Progenitor cell of endocrine pancreas (in vitro differentiated cells): ENCODE measurements around the gene NUFIP2. TPM values are rescaled to one million over a fixed set of nuclear protein-coding genes. Genes with fewer than 3 reads are reported as not detected.

Experiments used
- DNase-seq: peaks from one replicate; pipeline ENCODE4 v3.0.0; 2021; ENCODE audit warnings: low spot score; ENCODE audit not compliant: unreplicated experiment
- H3K27ac Mint-ChIP-seq: 2 replicates; pipeline ENCODE4 v1.8.0; 2021; ENCODE audit warnings: mild to moderate bottlenecking, moderate library complexity, mixed read lengths
- H3K27me3 Mint-ChIP-seq: 2 replicates; pipeline ENCODE4 v1.8.0; 2021; ENCODE audit warnings: mixed read lengths
- H3K36me3 Mint-ChIP-seq: 2 replicates; pipeline ENCODE4 v1.8.0; 2022; ENCODE audit warnings: mixed read lengths; ENCODE audit not compliant: insufficient read depth
- H3K4me1 Mint-ChIP-seq: 2 replicates; pipeline ENCODE4 v1.8.0; 2021; ENCODE audit warnings: low read depth, mixed read lengths
- H3K4me3 Mint-ChIP-seq: 2 replicates; pipeline ENCODE4 v1.8.0; 2021; ENCODE audit warnings: low read depth, mild to moderate bottlenecking, moderate library complexity, mixed read lengths
- H3K9me3 Mint-ChIP-seq: 2 replicates; pipeline ENCODE4 v1.8.0; 2021; ENCODE audit warnings: low read depth, mixed read lengths
- total RNA-seq: library from RNA; stranded (reverse); gene quantifications from 2 replicates; pipeline ENCODE4 v1.2.1, GENCODE V29; 2021
- TF ChIP-seq, protein P1 (sequence below): fragments of 200-600 bp; sonication (generic); IDR thresholded peaks from one replicate; pipeline ENCODE4 v1.5.0; 2021; ENCODE audit warnings: antibody characterized with exemption, mild to moderate bottlenecking; ENCODE audit not compliant: unreplicated experiment

The NUFIP2 gene
- total RNA-seq, 1 donor from 2014 or later, result 50.8 TPM

DNA sequence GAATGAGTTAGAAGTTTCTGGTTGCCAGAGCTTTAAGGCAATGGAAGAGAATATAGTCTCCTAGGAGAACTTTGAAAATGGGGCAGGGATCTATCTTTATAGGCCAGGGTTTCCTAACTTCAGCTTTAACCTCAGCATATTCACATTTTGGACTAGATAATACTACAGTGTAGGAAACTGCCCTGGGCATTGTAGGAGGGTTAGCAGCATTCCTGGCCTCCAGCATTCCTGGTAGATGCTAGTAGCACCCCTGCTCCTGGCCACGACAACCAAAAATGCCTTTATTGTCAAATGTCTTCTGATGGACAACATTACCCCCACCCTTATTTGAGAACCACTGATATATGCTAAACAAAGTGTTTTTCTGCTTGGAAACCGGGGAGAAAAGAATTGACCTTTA lies 86.0 kb downstream of the NUFIP2 start:
- no peak overlapping the region for H3K4me3 Mint-ChIP-seq
- no peak for DNase-seq
- H3K36me3 Mint-ChIP-seq, result no peaks in the 10 kb centered on the region
- no peak overlapping the region for H3K27ac Mint-ChIP-seq
- H3K9me3 Mint-ChIP-seq, result no peaks in the 10 kb centered on the region
- TF ChIP-seq, protein P1, sequence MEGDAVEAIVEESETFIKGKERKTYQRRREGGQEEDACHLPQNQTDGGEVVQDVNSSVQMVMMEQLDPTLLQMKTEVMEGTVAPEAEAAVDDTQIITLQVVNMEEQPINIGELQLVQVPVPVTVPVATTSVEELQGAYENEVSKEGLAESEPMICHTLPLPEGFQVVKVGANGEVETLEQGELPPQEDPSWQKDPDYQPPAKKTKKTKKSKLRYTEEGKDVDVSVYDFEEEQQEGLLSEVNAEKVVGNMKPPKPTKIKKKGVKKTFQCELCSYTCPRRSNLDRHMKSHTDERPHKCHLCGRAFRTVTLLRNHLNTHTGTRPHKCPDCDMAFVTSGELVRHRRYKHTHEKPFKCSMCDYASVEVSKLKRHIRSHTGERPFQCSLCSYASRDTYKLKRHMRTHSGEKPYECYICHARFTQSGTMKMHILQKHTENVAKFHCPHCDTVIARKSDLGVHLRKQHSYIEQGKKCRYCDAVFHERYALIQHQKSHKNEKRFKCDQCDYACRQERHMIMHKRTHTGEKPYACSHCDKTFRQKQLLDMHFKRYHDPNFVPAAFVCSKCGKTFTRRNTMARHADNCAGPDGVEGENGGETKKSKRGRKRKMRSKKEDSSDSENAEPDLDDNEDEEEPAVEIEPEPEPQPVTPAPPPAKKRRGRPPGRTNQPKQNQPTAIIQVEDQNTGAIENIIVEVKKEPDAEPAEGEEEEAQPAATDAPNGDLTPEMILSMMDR, result no peak
- peaks cover 3% of the 10 kb centered on the region for H3K27me3 Mint-ChIP-seq
- no peaks in the 10 kb centered on the region for H3K4me1 Mint-ChIP-seq

Other genes starting within 250 kb of the NUFIP2 start
- gene MYO18A, start 113.8 kb downstream of the NUFIP2 start, total RNA-seq, result 75.7 and 77.1 TPM in 2 replicates
- gene CRYBA1, start 47.3 kb downstream of the NUFIP2 start, total RNA-seq, result not detected in 2 replicates
- gene TAOK1, start 96.2 kb upstream of the NUFIP2 start, total RNA-seq, result 89.1 and 90.3 TPM in 2 replicates